Psoas muscle (tissue), 8 donors: ENCODE data around the gene ZNF891. TPM values are rescaled to one million over a fixed set of nuclear protein-coding genes. Genes with fewer than 3 reads are reported as not detected.

ENCODE experiments used
- ATAC-seq, 4 donors: fragments of 200-7000 bp; cut with Tn5 transposase; one replicate each; pipeline ENCODE4 v1.9.1; 2020; ENCODE audit warnings: moderate library complexity in 3 of 4, mild to moderate bottlenecking in 2 of 4
- DNase-seq, 2 donors: peaks; one replicate each; pipeline ENCODE4 v3.0.0-alpha.2; 2020
- H3K27ac ChIP-seq: fragments of 200-600 bp; one replicate; pipeline ENCODE4 v1.8.0; 2022
- H3K27me3 ChIP-seq, 3 donors: fragments of 200-600 bp in 1 of 3; one replicate each; pipeline versions ENCODE4 v1.6.1 to v1.8.0; 2013 to 2022; ENCODE audit warnings: low read length in 2 of 3, mild to moderate bottlenecking in 2 of 3, moderate library complexity in 1 of 3; ENCODE audit not compliant: insufficient read depth in 3 of 3
- H3K36me3 ChIP-seq, 2 donors: fragments of 200-600 bp in 1 of 2; one replicate each; pipeline versions ENCODE4 v1.6.1 to v1.8.0; 2013 to 2022; ENCODE audit warnings: low read depth in 1 of 2, mild to moderate bottlenecking in 1 of 2, moderate library complexity in 1 of 2; ENCODE audit not compliant: insufficient read depth in 1 of 2
- H3K4me1 ChIP-seq: fragments of 200-600 bp; one replicate; pipeline ENCODE4 v1.8.0; 2022
- H3K4me3 ChIP-seq: fragments of 200-600 bp; one replicate; pipeline ENCODE4 v1.8.0; 2022; ENCODE audit warnings: mild to moderate bottlenecking
- H3K9me3 ChIP-seq: fragments of 200-600 bp; one replicate; pipeline ENCODE4 v1.8.0; 2022
- WGBS, 3 donors: extraction: QIAGEN DNeasy Blood & Tissue Kit; methylation state at CpG; one replicate each; pipeline versions ENCODE4 v1.1.6 to v1.1.7; 2013; 5-methylcytosine and 5-hydroxymethylcytosine counted together
- intact Hi-C, 2 donors: fragments of 100-400 bp; cut with DNase I; formaldehyde crosslinking; loops; one replicate each; pipeline versions ENCODE4 v1.11.0 to v1.14.2; 2022
- polyA plus RNA-seq, 3 donors: library from polyadenylated mRNA; stranded (reverse); fragments of 200-250 nt; gene quantifications; one replicate each; pipeline ENCODE4 v1.2.3, GENCODE V29; 2013
- total RNA-seq, 4 donors: library from RNA; stranded (reverse); fragmentation: NEBNext Ultra II Directional in 2 of 4; extraction: Animal tissue kit (Norgen Biotek cat#: 25700) in 2 of 4; gene quantifications; one replicate each; pipeline versions ENCODE4 v1.2.1 to v1.2.4, GENCODE V29; 2021 to 2023
- TF ChIP-seq, protein P1 (sequence below): fragments of 200-600 bp; IDR thresholded peaks from one replicate; pipeline ENCODE4 v1.8.0; 2022; ENCODE audit warnings: antibody characterized with exemption
- donor health status: healthy with polysubstance abuse.
- donor health status: DM: no; HTN: no; CAD: no; lungs with moderate emphysema.
- donor health status: Bipolar disorder and iron deficiency.
- donor health status: healthy.
- donor health status: DM: yes; HTN: yes; CAD: no.
- donor health status: DM: no; HTN: no; CAD: no.
- donor health status: DM: no; HTN: no; CAD: no.
- donor health status: DM: yes; HTN: yes; CAD: no.

ZNF891 gene
- total and polyA plus RNA-seq, 7 donors: 0.24 to 1.1 (median 0.90) TPM

DNA sequence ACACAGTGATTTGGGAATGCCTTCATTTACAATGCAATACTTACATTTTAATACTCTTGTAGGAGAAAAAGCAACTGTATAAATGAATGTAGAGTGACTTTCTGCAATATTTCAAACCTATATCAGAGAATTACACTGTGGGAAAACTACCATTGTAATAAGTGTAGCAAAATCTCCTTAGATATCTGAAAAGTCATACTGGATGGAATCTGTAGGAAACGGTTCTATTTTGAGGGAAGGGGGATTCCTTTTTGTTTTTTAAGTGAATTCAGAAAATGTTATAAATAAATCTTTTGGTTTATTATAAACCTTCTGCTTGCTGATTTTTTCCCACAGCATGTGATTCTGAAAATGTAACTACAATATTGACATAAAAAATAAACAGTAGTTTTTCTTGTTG is 23.0 kb downstream of the ZNF891 start:
- TF ChIP-seq, protein P1, sequence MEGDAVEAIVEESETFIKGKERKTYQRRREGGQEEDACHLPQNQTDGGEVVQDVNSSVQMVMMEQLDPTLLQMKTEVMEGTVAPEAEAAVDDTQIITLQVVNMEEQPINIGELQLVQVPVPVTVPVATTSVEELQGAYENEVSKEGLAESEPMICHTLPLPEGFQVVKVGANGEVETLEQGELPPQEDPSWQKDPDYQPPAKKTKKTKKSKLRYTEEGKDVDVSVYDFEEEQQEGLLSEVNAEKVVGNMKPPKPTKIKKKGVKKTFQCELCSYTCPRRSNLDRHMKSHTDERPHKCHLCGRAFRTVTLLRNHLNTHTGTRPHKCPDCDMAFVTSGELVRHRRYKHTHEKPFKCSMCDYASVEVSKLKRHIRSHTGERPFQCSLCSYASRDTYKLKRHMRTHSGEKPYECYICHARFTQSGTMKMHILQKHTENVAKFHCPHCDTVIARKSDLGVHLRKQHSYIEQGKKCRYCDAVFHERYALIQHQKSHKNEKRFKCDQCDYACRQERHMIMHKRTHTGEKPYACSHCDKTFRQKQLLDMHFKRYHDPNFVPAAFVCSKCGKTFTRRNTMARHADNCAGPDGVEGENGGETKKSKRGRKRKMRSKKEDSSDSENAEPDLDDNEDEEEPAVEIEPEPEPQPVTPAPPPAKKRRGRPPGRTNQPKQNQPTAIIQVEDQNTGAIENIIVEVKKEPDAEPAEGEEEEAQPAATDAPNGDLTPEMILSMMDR: no peak
- ATAC-seq: no peak
- H3K36me3 ChIP-seq: peaks cover 19 to 36% of the 10 kb centered on the region in 2 donors
- no peak for DNase-seq
- no peaks in the 10 kb centered on the region for H3K4me1 ChIP-seq
- 96 to 100% (median 97%) methylated on average over 1 of the region's 1 CpG for WGBS, 3 donors
- intact Hi-C loops: no loop called here
- no peak overlapping the region for H3K4me3 ChIP-seq
- no peak overlapping the region for H3K27ac ChIP-seq
- H3K9me3 ChIP-seq: peaks cover 99% of the 10 kb centered on the region
- H3K27me3 ChIP-seq: no peaks in the 10 kb centered on the region

DNA sequence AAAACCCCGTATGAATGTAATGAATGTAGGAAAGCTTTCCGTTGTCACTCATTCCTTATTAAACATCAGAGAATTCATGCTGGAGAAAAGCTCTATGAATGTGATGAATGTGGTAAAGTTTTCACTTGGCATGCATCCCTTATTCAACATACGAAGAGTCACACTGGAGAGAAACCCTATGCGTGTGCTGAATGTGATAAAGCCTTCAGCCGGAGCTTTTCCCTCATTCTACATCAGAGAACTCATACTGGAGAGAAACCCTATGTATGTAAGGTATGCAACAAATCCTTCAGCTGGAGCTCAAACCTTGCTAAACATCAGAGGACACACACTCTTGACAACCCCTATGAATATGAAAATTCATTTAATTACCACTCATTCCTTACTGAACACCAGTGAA is 23.8 kb downstream of the ZNF891 start:
- Histone ChIP-seq H3K4me3 (no peak overlapping the region), H3K27ac (no peak overlapping the region), H3K9me3 (peaks cover 99% of the 10 kb centered on the region), H3K4me1 (no peaks in the 10 kb centered on the region), H3K27me3 (no peaks in the 10 kb centered on the region), H3K36me3 (peaks cover 19 to 43% of the 10 kb centered on the region in 2 donors)
- ATAC-seq (no peak), DNase-seq (no peak)
- 98 to 99% (median 99%) methylated on average over 5 of the region's 5 CpGs for WGBS, 3 donors
- TF ChIP-seq, protein P1: no peak
- intact Hi-C loops: no loop called here

DNA sequence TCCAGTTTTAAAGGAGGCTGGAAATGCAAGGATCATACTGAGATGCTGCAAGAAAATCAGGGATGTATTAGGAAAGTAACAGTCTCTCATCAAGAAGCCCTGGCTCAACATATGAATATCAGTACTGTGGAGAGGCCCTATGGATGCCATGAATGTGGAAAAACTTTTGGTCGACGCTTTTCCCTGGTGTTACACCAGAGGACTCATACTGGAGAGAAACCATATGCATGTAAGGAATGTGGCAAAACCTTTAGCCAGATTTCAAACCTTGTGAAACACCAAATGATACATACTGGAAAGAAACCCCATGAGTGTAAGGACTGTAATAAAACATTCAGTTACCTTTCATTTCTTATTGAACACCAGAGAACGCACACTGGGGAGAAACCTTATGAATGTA is 24.5 kb downstream of the ZNF891 start:
- peaks cover 99% of the 10 kb centered on the region for H3K9me3 ChIP-seq
- DNase-seq (no peak), ATAC-seq (no peak)
- no peak overlapping the region for H3K4me3 ChIP-seq
- WGBS, 3 donors: 97 to 99% (median 98%) methylated on average over 3 of the region's 3 CpGs
- TF ChIP-seq, protein P1: no peak
- H3K27ac ChIP-seq: no peak overlapping the region
- peaks cover 19 to 49% of the 10 kb centered on the region in 2 donors for H3K36me3 ChIP-seq
- no peaks in the 10 kb centered on the region for H3K27me3 ChIP-seq
- intact Hi-C loops: no loop called here
- no peaks in the 10 kb centered on the region for H3K4me1 ChIP-seq

DNA sequence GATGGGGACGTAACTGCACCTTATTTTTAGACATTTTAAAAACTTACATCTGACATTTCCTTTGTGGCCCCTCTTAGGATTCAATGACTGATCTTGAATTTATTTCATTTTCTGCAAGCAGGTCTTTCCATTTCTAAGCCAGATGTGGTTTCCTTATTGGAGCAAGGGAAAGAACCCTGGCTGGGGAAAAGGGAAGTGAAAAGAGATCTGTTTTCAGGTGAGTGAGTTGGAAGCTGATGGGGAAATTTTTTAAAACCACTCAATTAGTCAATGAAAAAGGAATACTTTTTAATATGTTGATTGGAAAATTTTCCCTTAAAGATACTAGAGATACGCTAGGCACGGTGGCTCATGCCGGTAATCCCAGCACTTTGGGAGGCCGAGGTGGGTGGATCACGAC is 46.7 kb downstream of the ZNF891 start:
- TF ChIP-seq, protein P1: no peak
- WGBS, 3 donors: 97 to 99% (median 97%) methylated on average over 6 of the region's 6 CpGs
- Histone ChIP-seq H3K36me3 (peaks cover 17 to 69% of the 10 kb centered on the region in 2 donors), H3K9me3 (peaks cover 82% of the 10 kb centered on the region), H3K4me1 (peaks cover 3% of the 10 kb centered on the region), H3K27ac (no peak overlapping the region), H3K4me3 (no peak overlapping the region), H3K27me3 (no peaks in the 10 kb centered on the region)
- no peak for ATAC-seq
- no peak for DNase-seq
- intact Hi-C loops: loop anchor here (5.0 kb wide), 2 partner anchors 44 to 256 kb away; partner anchors contain the start of gene GOLGA3 (in 1 of the 2)

DNA sequence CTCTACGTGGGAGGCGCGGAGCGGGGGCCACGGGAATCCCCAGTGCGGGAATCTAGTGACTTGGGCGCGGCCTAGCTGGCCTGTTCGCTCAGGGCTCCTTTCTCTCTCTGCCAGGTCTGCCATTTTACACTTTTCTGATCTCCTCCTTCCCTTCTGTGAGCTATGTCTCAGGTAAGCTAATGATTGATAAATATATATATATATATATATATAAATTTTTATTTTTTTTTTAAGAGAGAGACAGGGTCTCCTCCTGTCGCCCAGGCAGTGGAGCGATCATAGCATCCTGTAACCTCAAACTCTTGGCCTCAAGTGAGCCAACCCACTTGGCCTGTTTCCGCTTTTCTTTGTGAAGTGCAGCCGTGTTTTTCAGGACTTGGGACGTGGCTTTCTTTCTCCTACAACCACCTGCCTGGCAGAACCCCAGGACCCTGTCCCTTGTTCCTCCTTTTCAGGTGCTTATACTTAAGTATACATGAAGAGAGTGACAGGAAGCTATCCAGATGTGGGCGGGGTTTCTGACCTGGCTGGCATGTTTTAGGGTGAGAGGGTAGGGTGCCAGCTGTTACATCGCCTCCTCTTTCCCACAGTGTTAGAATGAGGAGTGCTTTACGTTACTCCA is 48.8 kb downstream of the ZNF891 start:
- intact Hi-C loops: loop anchor here (2.0 to 5.0 kb wide), 5 partner anchors 44 to 254 kb away; partner anchors contain the start of genes GOLGA3 (in 1 of the 2), ZNF10 (in 1 of the 2), ZNF26 (in 1 of the 2) and ZNF84 (in 1 of the 2)

More for the DNA sequence above, 48.8 kb downstream of the ZNF891 start:
- TF ChIP-seq, protein P1: no peak
- H3K4me1 ChIP-seq: peaks cover 3% of the 10 kb centered on the region
- DNase-seq (no peak), ATAC-seq (no peak)
- H3K27ac ChIP-seq: peak overlapping the region; percentile 99
- no peaks in the 10 kb centered on the region for H3K27me3 ChIP-seq
- 27 to 29% (median 28%) methylated on average over 16 to 17 of the region's 17 CpGs for WGBS, 3 donors
- H3K4me3 ChIP-seq: peak overlapping the region; percentile 99
- peaks cover 17 to 48% of the 10 kb centered on the region in 2 donors for H3K36me3 ChIP-seq
- H3K9me3 ChIP-seq: peaks cover 82% of the 10 kb centered on the region
